HG03097 (cell line): ENCODE data around the gene CELF4.

ENCODE experiments used
- ATAC-seq: cut with Tn5 transposase; IDR thresholded peaks from one replicate; pipeline ENCODE4 v1.9.1; 2021; ENCODE audit not compliant: unreplicated experiment, low FRiP score

CELF4 gene

DNA sequence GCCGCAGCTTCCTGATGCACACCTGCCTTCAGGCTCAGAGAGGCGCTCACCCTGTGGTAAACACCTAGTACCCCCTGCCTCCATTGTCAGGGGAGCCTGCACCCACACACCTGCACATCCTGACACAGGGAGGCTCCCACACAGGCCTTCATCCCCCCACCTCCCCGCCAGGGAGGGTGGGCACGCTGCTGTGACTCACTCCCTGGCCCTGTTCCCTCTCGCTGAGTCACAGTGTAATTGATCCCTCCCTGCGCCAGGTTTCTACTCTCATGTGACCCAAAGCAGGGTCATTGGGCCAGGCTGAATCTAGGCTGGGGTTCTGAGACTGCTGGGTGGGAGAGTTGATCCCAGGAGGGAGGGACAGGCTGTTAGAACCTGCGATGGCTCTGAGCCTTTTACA is 8.5 kb upstream of the CELF4 start:
- no peak for ATAC-seq

DNA sequence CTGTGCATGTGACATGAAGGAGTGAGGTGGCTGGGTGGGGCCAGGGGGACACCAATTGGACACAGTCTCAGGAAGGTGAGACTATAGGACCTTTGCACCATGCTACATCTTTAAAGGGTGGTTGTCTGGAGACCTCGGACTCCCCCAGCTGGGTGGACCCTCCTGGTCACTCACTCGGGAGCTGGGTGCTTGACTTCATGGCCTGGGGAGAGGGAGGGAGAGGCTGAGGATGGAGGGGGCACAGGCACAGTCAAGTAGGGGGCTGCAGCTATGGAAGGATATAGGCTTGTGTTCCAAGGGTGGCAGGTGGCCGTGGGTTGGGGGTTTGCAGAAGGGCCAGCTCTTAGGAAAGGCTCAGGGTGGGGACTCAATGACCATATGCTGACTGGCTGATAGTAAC is 7.1 kb upstream of the CELF4 start:
- no peak for ATAC-seq

DNA sequence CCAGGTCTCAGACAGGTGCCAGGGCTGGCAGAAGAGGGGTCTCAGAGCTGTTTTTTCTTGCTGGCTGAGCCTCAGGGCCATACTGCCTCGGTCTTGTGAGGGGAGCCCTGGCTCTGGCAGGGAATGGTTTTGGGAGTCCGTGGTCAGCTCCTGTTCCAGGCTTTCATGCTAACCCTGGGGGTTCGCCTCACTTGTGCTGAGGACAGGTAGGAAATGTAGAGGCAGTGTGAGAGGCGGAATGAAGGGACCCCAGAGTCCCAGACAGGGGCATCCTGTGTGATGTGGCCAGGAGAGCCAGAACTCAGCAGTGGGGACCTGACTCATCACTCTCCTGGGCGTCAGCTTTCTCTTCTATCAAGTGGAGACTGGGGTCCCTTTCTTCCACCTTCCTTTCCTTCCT is 5.7 kb upstream of the CELF4 start:
- no peak for ATAC-seq

DNA sequence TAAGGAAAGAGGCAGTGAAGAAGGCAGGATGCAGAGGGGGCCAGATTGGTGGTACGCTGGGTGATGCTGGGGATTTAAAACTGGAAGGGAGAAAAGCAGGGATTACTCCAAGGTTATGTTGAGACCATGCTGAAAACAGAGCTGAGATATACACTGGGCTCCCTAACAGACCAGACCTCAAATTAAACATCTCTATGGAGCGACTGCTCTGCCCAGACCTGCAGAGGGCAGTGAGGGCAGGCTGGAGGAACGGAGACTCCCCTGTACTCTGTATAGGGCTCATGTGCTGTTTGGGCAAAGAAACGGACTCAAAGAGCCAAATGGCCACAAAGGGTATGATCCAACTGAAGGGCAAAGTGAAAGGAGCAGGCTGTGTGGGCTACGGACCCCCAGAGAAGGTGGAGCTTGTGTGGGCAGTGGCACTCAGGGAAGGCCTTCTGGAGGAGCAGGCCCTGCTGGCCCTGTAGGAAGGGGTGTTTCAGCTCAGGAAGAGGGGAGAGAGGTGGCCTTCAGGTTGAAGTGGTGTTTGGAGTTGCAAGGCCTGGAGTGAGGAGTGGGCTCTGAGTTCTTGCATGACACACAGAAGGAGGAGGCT is 4.8 kb upstream of the CELF4 start:
- no peak for ATAC-seq

DNA sequence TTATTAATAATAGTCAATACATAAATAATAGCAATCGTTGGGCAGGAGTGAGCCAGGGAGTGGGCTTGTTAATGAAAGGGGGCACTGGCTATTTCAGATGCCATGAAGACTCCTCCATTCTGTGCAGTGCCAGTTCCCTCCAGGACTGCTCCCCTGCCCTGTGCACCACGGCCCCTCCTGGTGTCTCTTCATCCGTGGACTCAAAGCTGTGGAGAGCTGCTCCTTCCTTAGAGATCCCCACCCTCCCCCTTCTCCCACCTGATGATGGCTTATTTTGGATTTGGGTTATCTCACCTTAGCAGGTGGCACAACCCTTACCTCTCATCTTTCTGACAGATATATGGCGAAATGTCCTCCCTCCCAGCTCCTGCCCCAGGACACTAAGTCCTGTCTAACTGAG is 3.1 kb upstream of the CELF4 start:
- no peak for ATAC-seq

DNA sequence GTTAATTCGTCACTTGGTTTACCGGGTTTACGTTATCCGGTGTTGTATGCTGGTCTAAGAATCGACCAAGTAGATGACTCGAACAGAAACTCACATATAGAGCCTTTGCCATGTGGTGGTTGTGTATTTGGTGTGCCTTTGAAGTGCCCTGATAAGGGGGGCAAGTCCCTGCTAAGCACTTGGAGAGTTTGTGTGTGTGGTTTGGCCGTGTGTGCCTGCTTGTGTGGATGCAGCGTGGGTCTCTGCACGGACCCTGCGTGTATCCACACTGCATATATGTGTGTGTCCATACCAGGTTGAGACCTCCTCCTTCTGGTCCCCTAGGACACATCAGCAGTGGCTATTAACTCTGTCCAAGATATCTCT is 2.4 kb upstream of the CELF4 start:
- ATAC-seq: no peak

DNA sequence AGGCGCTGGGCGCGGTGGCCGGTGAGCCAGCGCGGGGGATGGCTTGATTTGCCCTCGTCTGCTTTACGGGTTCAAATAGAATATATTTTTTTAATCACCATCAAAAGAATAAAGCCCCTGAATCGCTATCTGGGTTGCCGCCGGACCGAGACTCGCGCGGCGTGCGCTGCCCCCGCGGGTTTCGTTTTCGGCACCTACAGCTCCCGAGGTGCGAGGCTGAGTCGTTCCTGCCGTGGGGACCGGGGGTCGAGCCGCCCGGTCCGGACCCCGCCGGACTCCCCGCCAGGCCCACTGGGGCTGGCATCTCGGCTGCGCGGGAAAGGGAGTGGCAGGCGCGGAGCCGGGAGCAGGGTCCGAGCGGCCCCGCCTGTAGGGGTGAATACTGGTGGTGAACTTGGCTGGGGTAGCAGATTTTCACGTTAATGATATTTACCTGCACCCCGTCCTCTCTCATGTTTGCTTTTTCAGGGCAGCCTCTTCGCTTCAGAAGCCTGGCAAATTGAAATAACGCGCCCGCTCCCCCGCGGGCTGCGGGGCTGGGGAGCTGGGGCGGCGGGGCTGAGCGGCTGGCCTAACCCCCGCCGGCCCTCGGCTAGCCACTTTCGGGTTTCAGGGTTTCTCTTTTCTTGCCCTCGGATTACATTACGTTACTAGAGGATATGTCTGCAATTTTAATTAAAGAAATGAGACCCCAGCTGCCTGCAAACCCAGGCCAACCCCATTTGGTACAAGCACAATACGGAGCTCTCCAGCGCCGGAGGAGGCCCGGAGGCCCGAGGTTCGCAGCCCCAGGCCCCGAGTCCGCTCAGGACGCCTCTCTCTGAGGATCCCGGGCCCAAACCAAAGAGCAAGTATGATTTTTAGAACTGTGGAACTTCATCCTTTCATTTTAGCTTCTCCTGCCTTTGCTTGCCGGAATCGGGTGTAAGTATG is 1.7 kb upstream of the CELF4 start:
- no peak for ATAC-seq

DNA sequence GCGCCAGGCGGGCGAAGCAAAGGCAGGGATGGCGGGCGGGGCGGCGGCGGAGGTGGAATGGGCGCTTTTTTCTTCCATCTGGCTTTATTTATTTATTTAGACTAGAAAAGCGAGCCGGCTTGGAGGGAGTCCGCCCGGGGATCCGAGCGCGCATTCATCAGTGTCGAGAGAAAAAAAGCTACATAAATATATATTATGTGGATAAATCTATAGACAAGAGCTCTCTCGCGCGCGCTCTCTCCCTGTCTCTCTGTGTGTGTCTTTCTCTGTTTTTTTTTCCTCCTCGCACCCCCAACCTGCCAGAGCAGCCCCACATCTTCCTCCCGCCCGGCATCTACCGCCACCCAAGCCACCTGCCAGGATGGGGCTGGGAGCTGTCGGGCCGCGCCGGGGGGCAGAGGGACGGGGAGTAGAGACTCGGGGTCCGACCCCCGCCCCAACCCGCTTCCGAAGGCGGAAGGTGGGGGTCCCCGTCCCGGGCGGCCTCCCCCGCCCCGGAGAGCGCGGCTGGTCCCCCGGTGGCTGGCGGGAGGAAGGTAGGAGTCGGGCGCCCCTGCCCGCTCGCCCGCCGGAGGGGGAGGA is 972 bp upstream of the CELF4 start:
- ATAC-seq: no peak

DNA sequence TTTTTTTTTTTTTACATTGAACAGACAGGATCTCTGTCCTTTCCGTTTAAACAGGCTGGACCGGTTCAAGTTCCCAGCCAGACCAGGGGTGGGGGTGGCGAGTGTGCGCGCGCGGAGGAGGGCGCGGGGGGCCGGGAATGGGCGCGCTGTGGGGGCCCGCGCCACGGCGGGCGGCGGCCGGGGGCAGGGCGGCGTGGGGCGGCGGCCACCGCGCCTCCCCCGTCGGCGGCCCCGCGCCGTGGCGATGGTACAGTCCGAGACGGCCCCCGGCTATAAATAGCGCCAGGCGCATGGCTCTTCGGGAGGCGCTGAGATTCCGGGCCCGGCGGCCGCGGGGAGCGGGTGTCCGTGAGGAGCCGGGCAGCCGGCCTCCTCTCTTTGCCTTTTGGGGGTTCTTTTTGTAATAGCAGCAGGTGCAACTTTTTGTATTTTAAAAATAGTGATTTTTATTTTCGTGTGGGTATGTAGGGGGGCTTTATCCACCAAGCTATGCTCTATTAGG is 430 bp upstream of the CELF4 start:
- no peak for ATAC-seq

DNA sequence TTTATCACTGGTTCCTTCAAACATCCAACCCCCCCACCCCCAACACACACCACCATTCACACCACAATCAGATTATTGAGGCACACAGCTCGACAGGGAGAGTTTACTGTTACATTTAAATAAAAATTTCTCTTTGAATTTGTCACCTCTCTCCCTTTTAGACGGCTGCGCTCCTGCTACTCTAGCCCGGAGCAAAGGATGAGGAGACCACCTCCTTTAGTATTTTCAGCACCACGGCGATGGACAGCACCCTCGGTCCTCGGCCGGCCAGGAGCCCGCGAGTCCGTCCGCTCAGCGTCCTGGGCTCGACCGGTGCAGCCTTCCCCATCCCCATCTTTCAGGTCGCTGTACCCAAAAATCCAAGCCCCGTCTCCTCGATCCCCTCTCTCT is 892 bp downstream of the CELF4 start:
- no peak for ATAC-seq

DNA sequence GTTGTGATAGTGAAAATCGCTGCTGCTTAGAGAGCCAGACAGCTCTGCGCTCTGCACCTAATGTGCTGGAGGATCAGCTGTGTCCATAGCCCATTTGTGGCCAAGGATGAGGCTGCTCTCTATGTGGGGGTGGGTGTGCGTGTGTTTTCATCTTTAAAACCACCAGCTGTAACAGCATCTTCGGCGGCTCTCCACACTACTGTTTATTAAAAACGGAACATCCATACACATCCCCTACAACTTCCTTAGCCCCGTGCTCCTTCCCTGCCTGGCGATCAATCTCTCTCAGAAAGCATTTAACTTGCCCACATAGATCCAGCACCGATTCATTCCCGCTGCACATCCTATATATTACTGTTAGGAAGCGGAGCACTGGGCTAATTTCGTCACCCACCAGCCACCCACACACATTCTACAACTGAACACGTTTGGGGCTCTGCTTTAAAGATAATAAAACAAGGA is 1.6 kb downstream of the CELF4 start:
- no peak for ATAC-seq

DNA sequence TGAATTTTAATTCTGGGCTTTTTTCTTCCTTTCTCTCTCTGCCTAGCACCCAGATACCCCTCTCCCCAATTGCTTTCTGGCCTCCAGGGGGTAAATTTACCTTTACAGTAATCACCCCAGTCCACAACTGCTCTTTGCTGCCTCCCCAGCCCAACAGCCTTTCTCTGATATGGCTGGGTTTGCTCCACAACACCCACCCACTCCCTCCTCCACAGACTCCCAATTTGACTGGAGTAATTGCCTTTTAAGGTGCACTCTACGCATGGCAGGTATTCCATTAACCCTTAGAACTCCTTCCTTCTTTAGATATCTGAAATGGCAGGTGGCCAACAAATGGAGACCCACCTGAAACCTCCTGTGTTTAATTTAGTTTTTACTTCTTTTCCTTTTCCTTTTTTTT is 3.6 kb downstream of the CELF4 start:
- no peak for ATAC-seq

DNA sequence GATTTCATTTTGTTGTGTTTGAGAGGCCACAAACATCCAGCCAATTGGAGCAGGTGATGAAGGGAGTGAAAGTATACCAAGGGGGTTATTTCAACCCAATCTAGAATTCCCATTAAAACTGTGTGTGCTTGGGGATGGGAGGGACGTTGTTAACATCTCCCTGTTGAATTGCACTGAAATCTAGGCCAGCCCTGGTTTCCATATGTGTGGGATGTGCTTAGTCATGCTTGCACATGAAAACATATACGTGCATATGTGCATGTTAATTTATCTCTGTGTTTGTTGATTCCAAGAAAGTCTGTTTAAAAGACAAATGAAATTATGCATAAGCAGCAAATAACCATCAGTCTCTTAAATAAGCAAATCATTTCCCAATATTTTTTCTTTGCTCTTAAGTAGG is 5.6 kb downstream of the CELF4 start:
- no peak for ATAC-seq

DNA sequence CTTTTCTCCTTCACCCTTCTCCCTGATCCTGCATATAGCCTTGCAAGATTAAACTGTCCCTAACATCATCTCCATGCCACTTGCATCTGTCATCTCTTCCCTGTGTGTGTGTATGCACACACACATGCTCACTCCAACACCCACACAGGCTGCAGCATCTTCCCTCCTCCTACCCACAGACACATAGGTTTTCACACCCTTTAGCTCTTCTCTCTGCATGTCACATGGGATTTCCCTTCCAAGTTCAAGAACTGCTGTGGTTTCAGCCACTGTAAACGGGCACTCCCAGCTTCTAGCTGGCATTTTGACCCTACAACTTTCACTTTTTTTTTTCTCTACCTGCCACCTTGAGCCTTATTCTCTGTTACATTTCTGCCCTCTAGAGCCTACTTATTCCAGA is 6.4 kb downstream of the CELF4 start:
- no peak for ATAC-seq

DNA sequence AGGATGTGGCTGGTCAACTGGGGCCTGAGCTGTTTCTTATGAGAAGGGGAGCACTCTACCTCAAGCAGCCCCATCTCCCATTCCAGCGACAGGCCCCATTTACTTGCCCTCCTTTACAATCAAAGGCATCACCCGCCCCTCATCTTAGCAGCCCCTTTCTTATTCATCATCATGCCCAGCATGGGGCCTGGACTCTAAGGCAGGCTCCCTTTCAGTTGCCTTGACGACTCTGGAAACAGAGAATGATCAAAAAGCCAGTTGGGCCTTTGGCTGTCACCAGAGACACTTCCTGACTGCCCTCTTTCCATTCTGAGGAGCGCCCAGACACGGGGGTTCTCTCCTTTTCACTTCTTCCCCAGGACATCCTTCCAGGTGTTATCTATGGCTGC is 11.2 kb downstream of the CELF4 start:
- no peak for ATAC-seq

DNA sequence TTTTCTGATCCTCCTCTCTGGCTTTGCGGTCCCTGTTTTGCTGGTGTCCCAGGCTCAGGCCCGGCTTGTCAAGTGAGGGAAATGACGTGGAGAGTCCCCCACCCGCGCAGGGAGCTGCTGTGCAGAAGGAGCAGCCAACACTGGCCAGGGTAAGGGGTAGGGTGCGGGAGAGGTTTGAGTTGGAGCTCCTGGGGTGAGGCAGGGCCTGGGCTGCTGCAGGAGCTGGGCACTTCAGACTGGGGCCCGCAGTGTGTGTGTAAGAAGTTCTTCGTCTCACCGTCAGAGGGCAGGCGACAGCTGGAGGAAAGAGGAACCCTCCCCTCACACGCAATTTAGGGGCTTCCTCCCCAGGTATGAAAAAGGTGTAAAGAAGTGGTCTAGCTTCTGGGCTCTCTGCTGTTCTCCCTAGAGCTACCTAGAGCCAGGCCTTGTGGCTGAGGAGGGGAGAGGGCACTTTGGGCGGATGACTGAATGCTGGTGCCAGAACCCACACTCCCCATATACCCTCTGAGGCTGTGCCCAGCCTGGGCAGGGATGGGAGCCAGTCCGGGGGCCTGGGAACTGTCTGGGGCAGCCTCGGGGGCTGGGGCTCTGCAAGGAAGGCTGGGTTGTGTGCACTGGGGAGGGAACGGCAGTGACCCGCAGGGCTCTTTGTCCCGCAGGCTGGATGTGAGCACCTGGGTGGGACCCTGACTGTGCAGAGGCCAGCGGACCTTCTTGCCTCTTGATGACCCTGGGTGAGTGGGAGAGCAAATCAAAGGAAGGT is 11.8 kb downstream of the CELF4 start:
- ATAC-seq: no peak

DNA sequence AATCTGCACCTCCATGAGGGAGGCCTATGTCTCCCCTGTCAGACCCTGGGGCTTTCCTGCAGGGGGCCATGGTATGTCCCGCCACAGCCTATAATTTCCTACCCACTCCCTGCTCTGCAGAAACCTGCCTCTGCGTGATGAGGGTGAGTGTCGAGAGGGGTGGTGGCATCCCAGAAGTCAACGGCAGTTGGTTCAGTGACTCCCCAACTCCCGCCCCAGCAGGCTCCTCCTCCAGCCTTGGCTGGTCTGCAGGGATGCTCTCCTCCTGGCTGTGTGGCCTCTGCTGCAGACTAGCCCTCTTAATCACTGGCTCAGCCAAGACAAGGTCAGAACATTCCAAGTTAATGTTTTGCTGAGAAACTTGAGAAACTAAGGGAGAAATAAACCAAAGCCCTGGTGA is 13.3 kb downstream of the CELF4 start:
- ATAC-seq: no peak

DNA sequence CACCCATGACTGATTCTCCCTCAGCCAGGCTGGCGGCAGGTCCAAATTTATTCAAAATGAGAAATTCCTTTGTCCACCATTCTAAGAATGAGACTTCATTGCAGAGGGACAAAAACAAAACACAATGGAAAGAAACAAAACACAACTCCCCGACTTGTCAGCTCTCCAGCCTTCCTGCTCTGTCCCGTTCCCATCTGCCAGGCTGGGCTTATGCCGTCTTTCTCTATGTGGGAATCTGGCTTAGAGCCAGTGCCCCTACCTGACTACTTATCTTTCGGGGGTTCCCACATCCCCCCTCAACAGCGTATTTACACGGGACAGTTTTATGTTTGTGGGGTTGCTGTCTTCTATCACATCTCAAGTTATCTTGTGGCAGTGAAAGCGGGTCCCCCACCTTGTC is 13.8 kb downstream of the CELF4 start:
- no peak for ATAC-seq

DNA sequence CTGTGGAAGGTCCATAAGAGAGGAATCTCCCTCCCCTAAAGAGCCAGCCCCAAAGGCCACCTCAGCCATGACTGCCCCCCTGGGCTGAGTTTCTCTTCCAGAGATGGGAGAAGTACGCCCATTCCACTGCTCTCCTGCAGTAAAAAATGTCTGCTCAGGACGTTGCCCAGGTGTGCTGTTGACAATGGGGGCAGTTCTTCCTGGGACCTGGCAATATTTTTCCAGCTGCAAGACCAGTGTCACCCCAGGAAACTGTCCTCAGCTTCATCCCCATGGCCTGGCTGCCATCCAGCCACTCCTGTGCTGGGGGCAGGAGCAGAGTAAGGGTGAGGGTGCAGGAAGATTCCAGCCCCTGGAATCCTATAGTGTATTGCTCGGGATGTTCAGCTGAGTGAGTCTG is 14.3 kb downstream of the CELF4 start:
- no peak for ATAC-seq

DNA sequence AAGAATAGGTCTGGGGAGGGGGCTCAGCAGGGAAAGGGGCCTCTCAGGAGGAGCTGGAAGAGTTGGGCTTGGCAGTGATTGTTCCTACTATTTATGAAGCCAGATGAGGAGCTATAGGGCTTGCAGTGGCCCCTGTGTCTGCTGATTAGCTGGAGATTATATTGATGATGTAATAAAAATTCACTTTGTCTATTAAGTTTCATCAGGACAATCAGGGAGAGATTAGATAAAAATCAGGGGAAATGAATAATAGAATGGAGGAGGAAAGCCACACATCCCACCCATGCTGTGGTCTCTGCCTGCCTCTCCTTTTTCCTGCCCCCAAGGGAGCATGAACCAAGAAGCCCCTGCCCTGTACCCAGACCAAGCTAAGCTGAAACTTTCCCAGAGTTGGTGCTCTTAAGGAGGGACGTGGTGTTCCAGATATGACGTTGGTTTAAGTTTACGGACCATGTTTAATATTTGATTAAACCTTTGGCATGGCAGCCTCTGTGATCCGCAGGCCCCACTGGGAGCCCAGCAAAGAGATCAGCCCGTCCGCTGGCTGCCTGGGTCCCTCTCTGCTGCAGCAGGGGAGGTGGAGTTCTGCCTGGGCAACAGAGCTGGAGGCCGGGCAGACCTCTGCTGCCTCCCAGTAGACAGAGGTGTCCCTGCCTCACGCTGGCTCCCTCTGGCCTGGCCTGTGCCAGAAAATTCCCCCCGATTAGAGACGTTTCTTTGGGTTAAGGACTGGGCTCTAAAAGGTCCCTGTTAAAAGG is 15.3 kb downstream of the CELF4 start:
- no peak for ATAC-seq
